ENCODE data around the gene CLSTN3. TPM values are rescaled to one million over a fixed set of nuclear protein-coding genes. Genes with fewer than 3 reads are reported as not detected.

CLSTN3 gene
- total and polyA plus RNA-seq, 10 of the 15 experiments (the other 5 are each of a cell fraction or from before 2014, with no cell fraction given): 0.09 to 35.9 (median 11.3) TPM

DNA sequence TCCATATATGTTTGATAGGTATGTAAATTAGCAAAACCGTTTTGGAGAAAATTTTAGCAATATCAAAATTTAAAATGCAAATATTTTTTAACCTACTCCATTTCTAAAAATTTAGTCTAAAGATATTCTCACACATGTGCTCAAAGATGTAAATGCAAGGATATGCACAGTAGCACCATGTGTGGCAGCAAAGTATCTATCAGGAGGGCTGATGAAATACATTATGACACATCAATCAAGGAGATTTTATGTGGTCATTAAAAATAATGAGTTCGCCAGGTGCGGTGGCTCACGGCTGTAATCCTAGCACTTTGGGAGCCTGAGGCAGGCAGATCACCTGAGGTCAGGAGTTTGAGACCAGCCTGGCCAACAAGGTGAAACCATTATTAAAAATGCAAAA is 29.9 kb upstream of the CLSTN3 start (continued):
- TF ChIP-seq, protein P1, sequence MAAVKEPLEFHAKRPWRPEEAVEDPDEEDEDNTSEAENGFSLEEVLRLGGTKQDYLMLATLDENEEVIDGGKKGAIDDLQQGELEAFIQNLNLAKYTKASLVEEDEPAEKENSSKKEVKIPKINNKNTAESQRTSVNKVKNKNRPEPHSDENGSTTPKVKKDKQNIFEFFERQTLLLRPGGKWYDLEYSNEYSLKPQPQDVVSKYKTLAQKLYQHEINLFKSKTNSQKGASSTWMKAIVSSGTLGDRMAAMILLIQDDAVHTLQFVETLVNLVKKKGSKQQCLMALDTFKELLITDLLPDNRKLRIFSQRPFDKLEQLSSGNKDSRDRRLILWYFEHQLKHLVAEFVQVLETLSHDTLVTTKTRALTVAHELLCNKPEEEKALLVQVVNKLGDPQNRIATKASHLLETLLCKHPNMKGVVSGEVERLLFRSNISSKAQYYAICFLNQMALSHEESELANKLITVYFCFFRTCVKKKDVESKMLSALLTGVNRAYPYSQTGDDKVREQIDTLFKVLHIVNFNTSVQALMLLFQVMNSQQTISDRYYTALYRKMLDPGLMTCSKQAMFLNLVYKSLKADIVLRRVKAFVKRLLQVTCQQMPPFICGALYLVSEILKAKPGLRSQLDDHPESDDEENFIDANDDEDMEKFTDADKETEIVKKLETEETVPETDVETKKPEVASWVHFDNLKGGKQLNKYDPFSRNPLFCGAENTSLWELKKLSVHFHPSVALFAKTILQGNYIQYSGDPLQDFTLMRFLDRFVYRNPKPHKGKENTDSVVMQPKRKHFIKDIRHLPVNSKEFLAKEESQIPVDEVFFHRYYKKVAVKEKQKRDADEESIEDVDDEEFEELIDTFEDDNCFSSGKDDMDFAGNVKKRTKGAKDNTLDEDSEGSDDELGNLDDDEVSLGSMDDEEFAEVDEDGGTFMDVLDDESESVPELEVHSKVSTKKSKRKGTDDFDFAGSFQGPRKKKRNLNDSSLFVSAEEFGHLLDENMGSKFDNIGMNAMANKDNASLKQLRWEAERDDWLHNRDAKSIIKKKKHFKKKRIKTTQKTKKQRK (IDR thresholded peaks at IDR 0.05; ENCODE audit: low read depth, low read length): no peak
- TF ChIP-seq EED (IDR thresholded peaks at IDR 0.05; ENCODE audit: low read depth): no peak

DNA sequence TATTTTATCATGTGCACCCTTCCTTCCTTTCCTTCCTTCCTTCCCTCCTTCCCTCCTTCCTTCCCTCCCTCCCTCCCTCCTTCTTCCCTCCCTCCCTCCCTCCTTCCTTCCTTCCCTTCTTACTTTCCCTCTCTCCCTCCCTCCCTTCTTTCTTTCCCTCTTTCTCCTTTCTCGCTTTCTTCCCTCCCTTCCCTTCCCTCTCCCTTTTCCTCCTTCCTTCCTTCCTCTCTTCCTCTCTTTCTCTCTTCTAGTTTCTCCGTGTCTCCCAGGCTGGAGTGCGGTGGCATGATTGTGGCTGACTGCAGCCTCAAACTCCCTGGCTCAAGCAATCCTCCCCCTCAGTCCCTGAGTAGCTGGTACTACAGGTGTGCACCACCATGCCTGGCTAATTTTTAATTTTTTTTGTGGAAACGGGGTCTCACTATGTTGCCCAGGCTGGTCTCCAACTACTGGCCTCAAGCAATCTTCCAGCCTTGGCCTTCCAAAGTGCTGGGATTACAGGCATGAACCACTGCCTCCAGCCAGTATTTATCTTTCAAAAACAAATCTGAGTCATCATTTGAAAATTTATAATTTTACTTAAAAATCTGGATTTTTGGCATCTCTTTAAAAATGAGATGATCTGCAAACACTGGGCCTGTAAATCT is 29.0 kb upstream of the CLSTN3 start:
- TF ChIP-seq PML (IDR thresholded peaks at IDR 0.05; ENCODE audit: low read length) (no peak), FOXM1 (IDR thresholded peaks at IDR 0.05; ENCODE audit: low read depth, low read length) (no peak), STAT1 (conservative IDR thresholded peaks at IDR 0.05) (no peak), YBX1 (IDR thresholded peaks at IDR 0.05) (no peak), NFIC (IDR thresholded peaks at IDR 0.05; ENCODE audit: low read depth, low read length) (no peak), NFXL1 (IDR thresholded peaks at IDR 0.05; ENCODE audit: borderline replicate concordance) (no peak), TAF1 (IDR thresholded peaks at IDR 0.05; ENCODE audit: borderline replicate concordance, low read depth, low read length) (no peak)
- TF ChIP-seq, protein P2, sequence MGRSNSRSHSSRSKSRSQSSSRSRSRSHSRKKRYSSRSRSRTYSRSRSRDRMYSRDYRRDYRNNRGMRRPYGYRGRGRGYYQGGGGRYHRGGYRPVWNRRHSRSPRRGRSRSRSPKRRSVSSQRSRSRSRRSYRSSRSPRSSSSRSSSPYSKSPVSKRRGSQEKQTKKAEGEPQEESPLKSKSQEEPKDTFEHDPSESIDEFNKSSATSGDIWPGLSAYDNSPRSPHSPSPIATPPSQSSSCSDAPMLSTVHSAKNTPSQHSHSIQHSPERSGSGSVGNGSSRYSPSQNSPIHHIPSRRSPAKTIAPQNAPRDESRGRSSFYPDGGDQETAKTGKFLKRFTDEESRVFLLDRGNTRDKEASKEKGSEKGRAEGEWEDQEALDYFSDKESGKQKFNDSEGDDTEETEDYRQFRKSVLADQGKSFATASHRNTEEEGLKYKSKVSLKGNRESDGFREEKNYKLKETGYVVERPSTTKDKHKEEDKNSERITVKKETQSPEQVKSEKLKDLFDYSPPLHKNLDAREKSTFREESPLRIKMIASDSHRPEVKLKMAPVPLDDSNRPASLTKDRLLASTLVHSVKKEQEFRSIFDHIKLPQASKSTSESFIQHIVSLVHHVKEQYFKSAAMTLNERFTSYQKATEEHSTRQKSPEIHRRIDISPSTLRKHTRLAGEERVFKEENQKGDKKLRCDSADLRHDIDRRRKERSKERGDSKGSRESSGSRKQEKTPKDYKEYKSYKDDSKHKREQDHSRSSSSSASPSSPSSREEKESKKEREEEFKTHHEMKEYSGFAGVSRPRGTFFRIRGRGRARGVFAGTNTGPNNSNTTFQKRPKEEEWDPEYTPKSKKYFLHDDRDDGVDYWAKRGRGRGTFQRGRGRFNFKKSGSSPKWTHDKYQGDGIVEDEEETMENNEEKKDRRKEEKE (IDR thresholded peaks at IDR 0.05): no peak
- TF ChIP-seq, protein P3, sequence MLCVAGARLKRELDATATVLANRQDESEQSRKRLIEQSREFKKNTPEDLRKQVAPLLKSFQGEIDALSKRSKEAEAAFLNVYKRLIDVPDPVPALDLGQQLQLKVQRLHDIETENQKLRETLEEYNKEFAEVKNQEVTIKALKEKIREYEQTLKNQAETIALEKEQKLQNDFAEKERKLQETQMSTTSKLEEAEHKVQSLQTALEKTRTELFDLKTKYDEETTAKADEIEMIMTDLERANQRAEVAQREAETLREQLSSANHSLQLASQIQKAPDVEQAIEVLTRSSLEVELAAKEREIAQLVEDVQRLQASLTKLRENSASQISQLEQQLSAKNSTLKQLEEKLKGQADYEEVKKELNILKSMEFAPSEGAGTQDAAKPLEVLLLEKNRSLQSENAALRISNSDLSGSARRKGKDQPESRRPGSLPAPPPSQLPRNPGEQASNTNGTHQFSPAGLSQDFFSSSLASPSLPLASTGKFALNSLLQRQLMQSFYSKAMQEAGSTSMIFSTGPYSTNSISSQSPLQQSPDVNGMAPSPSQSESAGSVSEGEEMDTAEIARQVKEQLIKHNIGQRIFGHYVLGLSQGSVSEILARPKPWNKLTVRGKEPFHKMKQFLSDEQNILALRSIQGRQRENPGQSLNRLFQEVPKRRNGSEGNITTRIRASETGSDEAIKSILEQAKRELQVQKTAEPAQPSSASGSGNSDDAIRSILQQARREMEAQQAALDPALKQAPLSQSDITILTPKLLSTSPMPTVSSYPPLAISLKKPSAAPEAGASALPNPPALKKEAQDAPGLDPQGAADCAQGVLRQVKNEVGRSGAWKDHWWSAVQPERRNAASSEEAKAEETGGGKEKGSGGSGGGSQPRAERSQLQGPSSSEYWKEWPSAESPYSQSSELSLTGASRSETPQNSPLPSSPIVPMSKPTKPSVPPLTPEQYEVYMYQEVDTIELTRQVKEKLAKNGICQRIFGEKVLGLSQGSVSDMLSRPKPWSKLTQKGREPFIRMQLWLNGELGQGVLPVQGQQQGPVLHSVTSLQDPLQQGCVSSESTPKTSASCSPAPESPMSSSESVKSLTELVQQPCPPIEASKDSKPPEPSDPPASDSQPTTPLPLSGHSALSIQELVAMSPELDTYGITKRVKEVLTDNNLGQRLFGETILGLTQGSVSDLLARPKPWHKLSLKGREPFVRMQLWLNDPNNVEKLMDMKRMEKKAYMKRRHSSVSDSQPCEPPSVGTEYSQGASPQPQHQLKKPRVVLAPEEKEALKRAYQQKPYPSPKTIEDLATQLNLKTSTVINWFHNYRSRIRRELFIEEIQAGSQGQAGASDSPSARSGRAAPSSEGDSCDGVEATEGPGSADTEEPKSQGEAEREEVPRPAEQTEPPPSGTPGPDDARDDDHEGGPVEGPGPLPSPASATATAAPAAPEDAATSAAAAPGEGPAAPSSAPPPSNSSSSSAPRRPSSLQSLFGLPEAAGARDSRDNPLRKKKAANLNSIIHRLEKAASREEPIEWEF (IDR thresholded peaks at IDR 0.05; ENCODE audit: insufficient replicate concordance, low read depth, low read length): no peak
- no peak overlapping the region for H2AFZ ChIP-seq (ENCODE audit: control insufficient read depth, low read depth, low read length)
- H3K4me1 ChIP-seq (ENCODE audit: control insufficient read depth, insufficient read depth, low read length): no peaks in the 10 kb centered on the region
- POLR2A ChIA-PET: no interaction called here
- WGBS (ENCODE audit: insufficient coverage, insufficient replicate concordance, low lambda C conversion rate, missing lambda C conversion rate): 96% methylated on average over 3 of the region's 4 CpGs
- H3K27me3 ChIP-seq (replicated peaks in 1 of 2; ENCODE audit: control insufficient read depth in 2 of 2, insufficient read depth in 2 of 2, low read length in 1 of 2): no peaks in the 10 kb centered on the region
- peaks cover 3% of the 10 kb centered on the region; the same call in 2 of the 3 replicates for H3K9me3 ChIP-seq (replicated peaks; ENCODE audit: control insufficient read depth, insufficient read depth, low read length)
- no peaks in the 10 kb centered on the region for H4K20me1 ChIP-seq (ENCODE audit: control insufficient read depth, insufficient read depth)
- SMC1A ChIA-PET (ENCODE audit: uncharacterized antibody, unreplicated experiment): interaction anchor here (1.0 kb wide), 1 partner anchor 12 kb away, joined by 4 read pairs; no protein-coding TSS in a partner anchor
- no peak overlapping the region for H3K4me2 ChIP-seq (ENCODE audit: control insufficient read depth, insufficient read depth)
- no peak overlapping the region for H3K9ac ChIP-seq (ENCODE audit: control insufficient read depth, insufficient read depth, low read length)
- FAIRE-seq: no peak
- CTCF ChIA-PET: no interaction called here
- DNase-seq (ENCODE audit: low read depth, low spot score): no peak
- no peak overlapping the region for H3K4me3 ChIP-seq
- intact Hi-C loops (cut with micrococcal nuclease; ENCODE audit: unreplicated experiment): no loop called here
- RAD21 ChIA-PET (ENCODE audit: unreplicated experiment): no interaction called here
- in situ Hi-C loops (cut with MboI): no loop called here
- 0 out of 4 replicates have a peak, but pooled peaks cover 0 to 3% of the 10 kb centered on the region in 2 experiments for H3K36me3 ChIP-seq (ENCODE audit: control insufficient read depth in 2 of 2, insufficient read depth in 2 of 2, low read length in 1 of 2)
- no TSS peak for BruUV-seq (replicated peaks)
- no peaks in the 10 kb centered on the region for H3K79me2 ChIP-seq (ENCODE audit: control insufficient read depth, insufficient read depth, low read length)
- H3K27ac ChIP-seq (ENCODE audit: control insufficient read depth, insufficient read depth): no peak overlapping the region
- ATAC-seq: no peak
